Measurements from ENCODE around the gene SLC25A12.

The SLC25A12 gene

DNA sequence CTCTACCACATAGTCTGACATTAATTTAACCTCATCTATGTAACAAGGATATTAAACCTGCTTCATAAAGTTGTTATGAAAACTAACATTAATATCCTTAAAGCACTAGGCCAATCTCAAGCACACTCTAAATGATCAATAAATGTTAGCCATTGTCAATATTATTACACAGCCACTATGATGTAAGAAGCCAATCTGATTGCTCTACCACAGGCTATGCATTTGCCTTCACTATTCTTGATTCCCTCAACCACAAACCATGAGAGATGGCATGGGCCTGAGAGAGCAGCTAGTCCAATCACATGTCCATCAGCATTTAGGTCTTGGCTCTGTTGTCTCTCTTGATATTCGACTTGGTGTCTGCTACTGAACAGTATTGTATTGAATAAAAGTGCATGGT is 4.2 kb downstream of the SLC25A12 start:
- DNase-seq (ENCODE audit: low read depth in 2 of 3, low spot score in 2 of 3), result no peak

DNA sequence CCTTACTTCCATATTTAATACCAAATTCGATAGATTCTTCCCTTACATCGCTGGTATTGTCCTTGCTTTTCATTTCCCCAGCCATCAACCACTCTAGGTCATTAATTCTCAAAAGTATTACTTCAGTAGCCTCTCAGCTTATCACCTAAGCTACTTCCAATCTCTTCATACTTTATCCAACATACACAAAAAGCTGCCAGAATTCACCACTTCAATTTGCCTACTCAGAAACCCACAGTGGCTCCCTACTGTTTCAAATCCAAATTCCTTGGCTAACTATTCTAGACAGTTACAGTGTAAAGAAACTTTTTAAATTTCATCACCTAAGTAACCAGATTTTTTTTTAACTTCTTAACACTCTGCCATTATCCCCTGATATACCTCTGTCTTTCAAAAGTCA is 4.7 kb downstream of the SLC25A12 start:
- DNase-seq (ENCODE audit: low read depth in 2 of 3, low spot score in 2 of 3), result no peak

GRCh38 chr2:171883275-171883893 is 10.7 kb downstream of the SLC25A12 start:
- DNase-seq (ENCODE audit: low read depth in 2 of 3, low spot score in 2 of 3), result no peak

GRCh38 chr2:171882089-171882769 is 11.8 kb downstream of the SLC25A12 start:
- no peak for DNase-seq (ENCODE audit: low read depth in 2 of 3, low spot score in 2 of 3)

- no peak for DNase-seq (ENCODE audit: low read depth in 2 of 3, low spot score in 2 of 3)
Observed at GRCh38 chr2:171880774-171881173, 13.3 kb downstream of the SLC25A12 start.

DNA sequence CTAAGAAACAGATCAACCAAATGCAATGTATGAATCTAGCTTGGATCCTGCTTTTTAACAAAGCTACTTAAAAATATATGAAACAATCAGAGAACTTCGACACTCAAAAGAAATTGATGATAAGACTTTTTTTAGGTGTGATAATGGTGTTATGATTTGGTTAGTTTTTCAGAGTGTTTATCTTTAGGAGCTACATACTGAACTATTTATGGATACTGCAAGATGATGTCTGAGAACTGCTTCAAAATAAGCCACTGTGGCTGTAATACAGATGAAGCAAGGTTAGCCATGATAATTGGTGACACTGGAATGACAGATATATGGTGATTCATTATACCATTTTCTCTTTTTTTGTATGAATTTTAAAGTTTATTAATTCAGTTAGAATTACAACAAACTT is 14.2 kb downstream of the SLC25A12 start:
- DNase-seq (ENCODE audit: low read depth in 2 of 3, low spot score in 2 of 3), result no peak

DNA sequence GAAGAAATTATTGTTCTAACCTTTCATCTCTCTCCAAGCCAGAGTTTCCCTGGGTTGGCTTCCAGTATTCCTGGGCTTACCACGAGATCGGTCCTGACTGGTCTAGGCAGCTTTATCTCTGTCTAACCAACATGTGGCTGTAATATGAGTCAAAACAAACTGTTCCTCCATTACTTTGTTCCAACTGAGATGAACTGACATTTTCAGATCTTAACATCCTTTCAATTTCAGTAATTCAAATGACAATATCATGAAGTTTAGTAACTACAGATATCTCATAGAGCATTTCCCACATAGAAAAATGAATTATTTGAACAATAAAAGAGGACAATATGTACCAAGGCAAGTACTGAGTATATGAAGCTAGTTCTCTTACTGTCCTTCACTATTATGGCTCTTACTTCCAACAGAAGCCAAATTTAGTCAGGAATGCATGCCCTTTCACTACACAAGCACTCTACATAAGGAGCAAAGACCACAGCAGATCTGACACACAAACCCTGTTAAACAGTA is 15.5 kb downstream of the SLC25A12 start:
- DNase-seq (ENCODE audit: low read depth in 2 of 3, low spot score in 2 of 3), result no peak

DNA sequence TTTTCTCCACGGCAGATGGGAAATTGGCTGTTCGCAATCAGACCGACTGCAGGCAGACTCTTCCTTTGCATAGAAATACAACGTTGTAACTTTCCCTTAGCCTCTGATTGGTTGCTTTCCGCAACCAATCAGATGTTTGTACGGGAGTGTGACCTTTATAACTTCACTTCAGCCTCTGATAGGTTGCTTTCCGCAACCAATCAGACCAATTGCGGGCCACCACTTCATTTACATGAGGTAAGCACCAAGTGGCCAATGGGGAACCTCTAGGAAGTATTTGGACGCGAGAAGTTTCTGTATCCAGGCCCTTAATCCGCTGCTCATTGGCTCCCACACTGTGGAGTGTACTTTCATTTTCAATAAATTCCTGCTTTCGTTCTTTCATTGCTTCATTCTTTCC is 19.1 kb downstream of the SLC25A12 start:
- DNase-seq (ENCODE audit: low read depth in 2 of 3, low spot score in 2 of 3), result no peak

DNA sequence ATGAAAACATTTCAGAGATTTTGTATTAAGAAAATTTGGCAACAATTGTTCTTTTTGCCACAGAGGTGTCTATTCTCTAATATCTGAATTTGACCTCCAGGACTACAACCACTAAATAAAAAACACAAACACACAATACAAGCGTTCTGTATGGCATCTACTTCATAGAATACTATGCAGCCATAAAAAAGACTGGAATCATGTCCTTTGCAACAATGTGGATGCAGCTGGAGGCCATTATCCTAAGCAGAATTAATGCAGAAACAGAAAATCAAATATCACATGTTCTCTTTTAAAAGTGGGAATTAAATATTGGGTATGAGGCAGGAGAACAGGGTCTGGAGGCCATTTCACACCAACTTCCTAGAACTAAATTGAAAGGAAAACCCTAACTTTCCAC is 19.5 kb downstream of the SLC25A12 start:
- no peak for DNase-seq (ENCODE audit: low read depth in 2 of 3, low spot score in 2 of 3)

- no peak for DNase-seq (ENCODE audit: low read depth in 2 of 3, low spot score in 2 of 3)
Observed at GRCh38 chr2:171864357-171864985, 29.6 kb downstream of the SLC25A12 start.

- no peak for DNase-seq (ENCODE audit: low read depth in 2 of 3, low spot score in 2 of 3)
Observed at GRCh38 chr2:171862501-171862900, 31.5 kb downstream of the SLC25A12 start.

- no peak for DNase-seq (ENCODE audit: low read depth in 2 of 3, low spot score in 2 of 3)
Observed at GRCh38 chr2:171858397-171858958, 35.6 kb downstream of the SLC25A12 start.

DNA sequence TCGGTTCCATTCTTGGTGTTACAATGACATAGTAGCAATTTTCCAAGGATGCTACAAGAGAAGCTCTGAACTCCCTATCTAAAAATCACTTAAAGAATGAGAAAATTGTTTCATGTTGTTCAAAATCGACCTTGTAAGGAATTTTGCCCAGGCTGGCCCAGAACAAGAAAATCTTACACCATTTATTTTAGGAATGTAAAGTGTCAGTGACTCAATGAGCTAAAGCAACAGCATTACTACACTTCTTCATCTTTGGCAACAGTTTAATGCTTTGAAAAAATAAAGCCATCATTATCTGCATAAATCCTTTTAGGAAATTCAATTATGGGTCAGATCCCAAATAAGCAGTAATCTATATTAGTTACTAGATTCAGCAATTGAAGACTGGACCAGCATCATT is 38.6 kb downstream of the SLC25A12 start:
- DNase-seq (ENCODE audit: low read depth in 2 of 3, low spot score in 2 of 3), result no peak

GRCh38 chr2:171852366-171852888 is 41.6 kb downstream of the SLC25A12 start:
- DNase-seq (ENCODE audit: low read depth in 2 of 3, low spot score in 2 of 3), result no peak

DNA sequence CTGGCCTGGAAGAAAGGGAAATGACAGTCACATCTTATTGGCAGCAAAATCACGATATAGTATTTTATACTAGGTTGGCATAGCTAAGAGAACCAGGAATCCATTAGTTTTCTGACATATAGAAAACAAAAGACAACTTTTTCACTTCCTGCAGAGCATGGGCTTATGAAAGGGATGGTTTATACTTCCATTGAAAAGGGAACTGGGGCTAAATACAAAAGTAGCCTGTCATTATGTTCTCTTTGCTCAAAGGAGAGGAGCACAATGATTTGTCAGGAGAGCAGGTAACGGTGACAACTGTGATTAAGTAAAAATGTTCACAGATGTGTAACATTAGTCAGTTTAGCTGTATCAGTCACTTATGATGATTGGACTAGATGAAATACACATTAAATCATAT is 46.4 kb downstream of the SLC25A12 start:
- no peak for DNase-seq (ENCODE audit: low read depth in 2 of 3, low spot score in 2 of 3)

DNA sequence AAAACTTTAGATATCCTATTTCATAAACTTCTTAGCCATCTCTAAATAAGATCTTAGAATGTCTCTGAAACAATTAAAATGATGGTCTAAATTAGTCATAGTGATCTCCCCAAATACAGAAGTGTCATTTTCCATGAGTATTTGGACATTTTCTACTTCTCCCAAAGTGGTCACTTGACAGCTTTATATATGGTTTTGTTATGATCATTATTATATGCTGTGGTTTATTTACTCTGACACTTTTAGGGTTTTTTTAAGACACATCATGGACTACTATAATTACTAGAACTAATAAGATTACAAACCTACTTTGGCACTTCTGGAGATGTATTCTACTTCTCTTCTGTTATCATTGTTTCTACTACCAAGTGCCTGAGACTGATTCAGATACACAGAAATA is 47.1 kb downstream of the SLC25A12 start:
- DNase-seq (ENCODE audit: low read depth in 2 of 3, low spot score in 2 of 3), result no peak

- no peak for DNase-seq (ENCODE audit: low read depth in 2 of 3, low spot score in 2 of 3)
Observed at GRCh38 chr2:171841996-171842395, 52.0 kb downstream of the SLC25A12 start.

DNA sequence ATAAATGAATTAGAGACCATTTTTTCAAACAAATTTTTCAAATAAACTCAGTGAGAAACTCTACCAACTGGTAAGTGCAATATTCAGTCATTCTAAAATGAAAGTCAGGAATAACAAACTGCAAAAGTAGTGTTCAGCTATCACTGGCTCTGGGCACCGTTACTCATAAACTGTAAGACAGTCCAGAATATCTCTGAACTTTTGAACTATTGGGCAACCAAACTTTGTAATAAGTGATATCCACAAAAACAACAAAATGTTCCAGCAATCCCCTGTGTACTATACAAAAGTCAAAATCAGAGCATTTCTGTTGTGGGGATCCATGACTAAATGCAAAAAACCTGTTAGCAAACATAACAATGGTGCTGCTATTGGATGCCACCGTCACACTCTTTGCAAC is 56.3 kb downstream of the SLC25A12 start:
- DNase-seq (ENCODE audit: low read depth in 2 of 3, low spot score in 2 of 3), result no peak

- DNase-seq (ENCODE audit: low read depth in 2 of 3, low spot score in 2 of 3), result no peak
Observed at GRCh38 chr2:171836146-171836910, 57.7 kb downstream of the SLC25A12 start.

- no peak for DNase-seq (ENCODE audit: low read depth in 2 of 3, low spot score in 2 of 3)
Observed at GRCh38 chr2:171835386-171835785, 58.7 kb downstream of the SLC25A12 start.

DNA sequence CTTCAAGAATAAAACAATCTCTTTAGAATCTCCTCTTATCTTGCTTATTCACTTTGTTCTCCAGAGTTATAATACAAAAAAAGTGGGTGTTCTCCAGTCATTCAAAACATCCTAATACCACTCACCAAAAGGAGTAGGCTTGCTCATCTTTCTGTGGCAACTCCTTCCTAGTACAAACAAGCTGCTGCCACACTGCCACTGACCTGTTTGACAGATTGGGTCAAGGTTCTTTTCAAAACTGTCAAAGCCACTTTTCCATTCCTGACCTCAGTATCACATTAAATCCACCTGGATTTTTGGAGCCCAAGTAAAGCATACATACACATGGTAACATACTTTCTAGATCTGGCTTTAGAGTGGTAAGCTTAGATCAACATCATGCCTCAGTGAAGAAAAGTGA is 59.8 kb downstream of the SLC25A12 start:
- DNase-seq (ENCODE audit: low read depth in 2 of 3, low spot score in 2 of 3), result no peak
